Measurements from ENCODE around the gene FBXL20.
"Not testable (repeated sequence)": the region's sequence is repeated elsewhere in the genome, so short reads cannot be mapped to it uniquely, and the experiment has no call there.

Gene FBXL20

DNA sequence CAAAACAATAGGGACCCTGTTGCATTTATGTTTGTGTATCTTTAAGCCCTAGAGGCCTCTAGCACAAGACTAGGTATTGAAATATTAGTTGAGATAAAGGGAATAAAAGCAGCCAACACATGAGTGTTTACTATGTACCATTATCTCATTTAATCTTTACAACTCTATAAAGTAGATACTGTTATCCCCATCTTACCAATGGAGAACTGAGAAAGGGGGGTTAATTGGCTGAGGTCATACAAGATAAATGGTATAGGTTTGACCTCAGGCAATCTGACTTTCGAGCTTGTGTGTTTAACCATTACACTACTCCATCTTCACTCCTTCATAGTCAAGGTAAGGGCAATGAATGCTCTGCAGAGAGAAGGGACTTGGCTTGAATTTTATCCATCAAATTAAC, 149.4 kb downstream of the FBXL20 start:
- DNase-seq (ENCODE audit: low read depth): no peak

DNA sequence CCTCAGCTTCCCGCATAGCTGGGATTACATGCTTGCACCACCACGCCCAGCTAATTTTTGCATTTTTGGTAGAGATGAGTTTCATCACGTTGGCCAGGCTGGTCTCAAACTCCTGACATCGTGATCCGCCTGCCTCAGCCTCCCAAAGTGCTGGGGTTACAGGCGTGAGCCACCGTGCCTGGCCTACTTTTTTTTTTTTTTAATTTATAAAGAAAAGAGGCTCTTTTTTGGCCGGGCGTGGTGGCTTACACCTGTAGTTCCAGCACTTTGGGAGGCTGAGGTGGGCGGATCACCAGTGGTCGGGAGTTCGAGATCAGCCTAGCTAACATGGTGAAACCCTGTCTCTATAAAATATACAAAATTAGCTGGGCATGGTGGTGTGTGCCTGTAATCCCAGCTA, 151.3 kb downstream of the FBXL20 start:
- DNase-seq (ENCODE audit: low read depth): not testable (repeated sequence)

DNA sequence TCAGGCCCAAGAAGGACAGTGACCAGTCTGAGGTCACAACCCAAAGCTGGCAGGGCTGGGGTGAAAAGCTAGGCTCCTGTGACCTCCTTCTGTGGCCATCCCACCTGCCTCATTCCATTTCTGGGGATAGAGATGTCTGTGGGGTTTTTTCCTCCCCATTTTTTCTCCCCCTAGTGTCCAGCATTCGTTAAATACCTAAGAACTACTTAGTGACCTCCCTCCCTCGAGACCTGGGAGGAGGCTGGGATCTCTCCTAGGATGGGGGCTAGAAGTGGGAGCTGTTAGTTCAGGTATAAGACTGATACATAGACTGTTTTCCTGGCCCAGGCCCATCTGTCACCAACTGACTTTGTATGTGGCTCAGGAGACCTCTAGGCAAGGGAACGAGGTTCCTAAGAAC, 155.2 kb downstream of the FBXL20 start:
- no peak for DNase-seq (ENCODE audit: low read depth)

DNA sequence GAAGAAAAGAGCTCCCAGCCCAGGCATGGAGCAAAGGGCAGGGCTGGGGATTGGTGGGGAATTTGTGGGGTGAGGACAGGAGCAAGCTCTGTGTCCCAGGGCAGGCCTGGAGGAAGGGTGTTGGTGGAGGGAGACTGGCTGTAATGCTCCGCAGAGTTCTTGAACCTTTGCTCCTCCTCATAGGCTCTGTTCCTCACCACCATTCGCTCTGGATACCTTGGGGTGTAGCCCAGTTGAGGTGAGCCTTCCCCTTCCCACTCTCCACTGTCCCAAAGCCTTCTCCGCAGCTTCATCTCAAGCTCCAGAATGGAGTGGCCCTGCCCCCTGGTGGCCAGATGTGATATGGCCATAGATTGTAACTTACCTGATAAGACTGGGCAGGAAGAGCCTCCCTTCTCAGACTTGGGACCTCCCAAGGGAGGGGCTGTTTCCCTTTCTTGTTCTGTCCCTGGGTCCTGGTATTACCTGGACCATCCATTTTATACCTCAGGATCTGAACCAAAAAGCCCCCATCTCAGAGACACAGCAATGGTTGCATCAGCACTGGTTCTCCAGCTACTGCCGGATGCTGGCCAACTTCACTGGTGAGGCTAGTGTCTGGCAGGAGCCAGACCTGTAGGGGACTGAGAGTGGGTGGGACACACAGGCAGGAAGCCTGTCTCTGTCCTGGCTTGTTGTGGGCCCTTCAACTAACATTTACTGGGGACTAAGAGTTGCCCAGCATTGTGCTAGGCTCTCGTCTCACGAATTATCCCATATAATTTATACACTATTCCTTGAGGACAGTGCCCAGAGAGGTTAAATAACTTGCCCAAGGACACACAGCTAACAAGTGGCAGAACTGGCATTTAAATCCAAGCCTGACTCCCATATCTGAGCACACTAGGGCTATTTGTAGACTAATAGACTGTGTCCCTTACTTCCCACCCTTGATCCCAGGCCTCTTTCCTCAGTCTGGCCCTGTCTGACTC, 156.5 kb downstream of the FBXL20 start:
- DNase-seq (ENCODE audit: low read depth): peak; percentile 88

DNA sequence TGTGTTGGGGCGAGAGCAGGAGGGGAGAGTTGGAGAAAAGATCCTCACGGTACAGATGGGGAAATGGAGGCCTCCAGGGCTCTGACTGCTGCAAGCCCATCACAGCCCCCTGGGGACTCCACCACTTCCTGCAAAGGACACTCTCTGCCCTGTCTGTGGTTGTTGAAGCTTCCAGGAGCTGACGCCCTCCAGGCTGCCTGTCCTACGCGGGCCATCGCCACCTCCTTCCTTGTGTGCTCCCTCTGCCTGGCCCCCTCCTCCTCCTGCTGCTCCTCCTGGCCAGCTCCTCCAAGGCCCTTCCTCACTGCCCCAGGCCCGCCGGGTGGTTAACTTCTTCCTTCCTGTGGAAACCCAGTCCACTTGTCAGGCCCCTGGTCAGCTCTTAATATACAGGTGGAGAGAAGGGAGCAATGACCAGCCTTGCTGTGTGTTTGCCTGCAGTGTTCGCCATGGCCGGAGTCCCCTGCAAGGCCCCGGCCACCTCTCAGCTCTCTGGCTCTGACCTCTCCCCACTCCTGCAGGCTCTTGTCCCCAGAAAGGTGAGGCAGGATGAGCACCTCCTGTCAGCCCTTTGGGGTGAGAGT, 157.3 kb downstream of the FBXL20 start:
- no peak for DNase-seq (ENCODE audit: low read depth)

DNA sequence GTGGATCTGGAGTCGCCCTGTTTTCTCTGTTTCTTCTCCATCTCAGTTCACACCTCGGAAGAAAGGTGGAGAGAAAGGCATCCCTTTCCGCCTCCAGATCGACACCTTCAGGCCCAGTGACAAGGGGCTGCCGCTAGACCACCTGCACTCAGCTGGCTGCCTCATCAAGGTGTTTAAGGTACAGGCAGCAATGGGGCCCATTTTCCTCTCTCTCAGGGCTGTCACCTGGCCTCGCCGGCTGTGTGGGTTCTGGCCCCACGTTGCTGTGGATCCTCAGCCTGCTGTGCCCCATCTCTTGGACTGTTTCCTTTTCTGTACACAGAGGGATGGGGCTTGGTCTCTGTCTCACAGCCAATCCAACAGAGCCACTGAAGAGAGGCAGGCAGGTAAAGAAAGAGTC, 158.3 kb downstream of the FBXL20 start:
- no peak for DNase-seq (ENCODE audit: low read depth)

DNA sequence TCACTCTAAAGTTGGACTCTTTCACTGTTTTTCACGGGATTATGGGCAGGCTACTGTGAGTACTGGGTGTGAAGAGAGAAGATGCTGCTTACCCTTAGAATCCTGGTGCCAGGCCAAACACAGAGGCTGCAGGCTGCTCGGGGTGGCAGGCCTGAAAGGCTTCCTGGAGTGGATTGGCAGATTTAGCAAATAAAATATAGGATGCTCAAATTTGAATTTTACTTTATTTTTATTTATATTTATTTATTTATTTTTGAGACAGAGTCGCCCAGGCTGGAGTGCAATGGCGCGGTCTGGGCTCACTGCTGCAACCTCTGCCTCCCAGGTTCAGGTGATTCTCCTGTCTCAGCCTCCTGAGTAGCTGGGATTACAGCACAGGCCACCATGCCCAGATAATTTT, 160.8 kb downstream of the FBXL20 start:
- no peak for DNase-seq (ENCODE audit: low read depth)

DNA sequence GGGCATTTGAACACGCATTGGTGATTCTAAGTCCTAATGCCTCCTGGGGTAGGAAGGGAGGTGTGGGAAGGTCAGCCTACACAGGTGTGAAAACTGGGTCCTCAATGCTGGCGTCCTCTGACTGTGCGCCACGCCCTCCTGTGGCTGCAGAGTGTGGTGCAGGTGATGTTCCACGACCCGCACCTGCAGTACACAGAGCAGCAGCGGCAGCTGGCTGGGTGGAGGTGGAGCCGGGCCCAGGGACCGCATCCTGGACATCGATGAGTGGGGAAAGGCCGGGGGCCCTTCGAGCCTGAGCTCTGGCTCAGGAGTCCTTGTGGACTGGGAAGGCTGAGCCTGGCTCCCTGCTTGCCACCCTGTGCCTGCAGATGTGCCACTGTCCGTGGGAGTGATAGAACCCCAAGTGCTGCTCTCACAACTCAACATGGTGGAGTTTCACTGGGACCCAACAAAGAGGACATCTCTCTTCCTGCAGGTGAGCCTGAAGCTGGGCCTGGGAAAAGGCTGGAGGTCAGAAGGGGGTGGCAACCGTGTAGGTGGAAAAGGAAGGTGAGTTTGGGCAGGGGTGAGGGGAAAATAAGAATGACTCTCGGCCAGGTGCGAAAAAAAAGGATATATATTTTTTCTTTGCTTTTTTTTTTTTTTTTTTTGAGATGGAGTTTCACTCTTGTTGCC, 161.6 kb downstream of the FBXL20 start:
- DNase-seq (ENCODE audit: low read depth): peak; percentile 47

DNA sequence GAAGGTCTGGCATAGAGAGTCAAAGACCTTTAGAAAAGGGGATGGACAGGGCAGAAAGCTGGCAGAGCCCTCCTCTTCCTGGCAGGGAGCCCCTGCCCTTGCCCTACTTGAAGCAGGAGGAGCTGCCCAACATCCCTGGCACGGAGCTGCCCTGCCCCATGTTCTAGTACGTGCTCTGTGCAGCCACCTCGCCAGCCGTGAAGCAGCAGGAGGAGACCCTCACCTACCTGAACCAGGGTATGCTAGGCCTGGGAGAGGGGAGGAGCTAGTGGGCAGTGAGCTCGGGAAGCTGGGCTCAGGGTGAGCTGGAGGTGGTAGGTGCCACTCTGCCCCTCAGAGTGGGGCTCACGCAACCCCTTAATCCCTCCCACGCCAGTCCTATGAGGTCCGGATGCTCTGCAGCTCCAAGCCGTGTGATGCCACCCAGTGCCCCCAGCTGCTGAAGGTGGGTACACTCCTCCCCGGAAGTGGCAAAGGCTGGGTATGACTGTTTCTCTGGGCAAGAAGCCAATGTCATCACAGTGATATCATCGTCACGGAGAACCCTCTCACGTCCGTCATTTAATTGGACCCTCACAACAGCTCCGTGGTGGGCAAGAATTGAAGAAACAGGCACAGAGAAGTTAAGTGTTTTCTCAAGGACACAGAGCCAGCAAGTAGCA, 163.0 kb downstream of the FBXL20 start:
- peak; percentile 55 for DNase-seq (ENCODE audit: low read depth)

DNA sequence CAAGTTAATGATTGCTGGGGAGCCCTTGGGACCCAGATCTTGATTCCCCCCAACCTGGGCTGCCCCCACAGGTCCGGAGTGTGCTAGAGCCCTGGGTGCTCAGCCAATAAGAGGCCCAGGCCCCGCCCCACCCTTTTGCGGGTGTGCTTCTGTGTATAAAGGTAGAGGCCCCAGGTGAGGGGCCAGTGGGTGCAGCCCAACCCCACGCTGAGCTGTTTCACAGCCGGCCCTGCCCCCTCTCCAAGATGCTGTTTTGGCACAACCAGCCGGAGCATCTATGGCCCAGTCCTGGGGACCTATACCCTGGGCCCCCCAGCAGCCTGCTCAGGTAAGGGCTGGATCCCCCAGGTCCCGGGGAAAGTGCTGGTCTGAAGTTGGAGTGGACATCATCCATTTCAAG, 163.8 kb downstream of the FBXL20 start:
- no peak for DNase-seq (ENCODE audit: low read depth)

DNA sequence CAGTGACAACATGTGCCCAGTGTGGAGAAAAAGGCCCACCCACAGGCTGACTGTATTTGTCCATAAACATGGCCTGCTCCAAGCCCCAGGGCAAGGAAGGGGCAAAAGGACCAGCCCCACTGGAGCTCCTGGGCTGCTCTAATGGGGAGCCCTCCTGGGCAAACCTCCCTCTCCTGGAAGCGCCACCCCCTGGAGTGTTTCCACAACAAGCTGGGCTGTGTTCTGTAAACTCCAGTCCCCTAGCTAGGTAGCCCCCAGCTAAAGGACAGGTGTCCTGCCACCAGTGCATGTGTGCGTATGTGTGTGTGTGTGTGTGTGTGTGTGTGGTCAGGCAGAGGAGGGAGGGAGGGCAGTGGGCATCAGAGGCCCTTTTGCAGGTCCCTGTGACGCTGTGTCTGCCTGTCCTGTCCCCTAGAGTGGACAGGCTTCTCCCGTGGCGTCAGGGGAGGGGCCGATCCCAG, 164.4 kb downstream of the FBXL20 start:
- no peak for DNase-seq (ENCODE audit: low read depth)

DNA sequence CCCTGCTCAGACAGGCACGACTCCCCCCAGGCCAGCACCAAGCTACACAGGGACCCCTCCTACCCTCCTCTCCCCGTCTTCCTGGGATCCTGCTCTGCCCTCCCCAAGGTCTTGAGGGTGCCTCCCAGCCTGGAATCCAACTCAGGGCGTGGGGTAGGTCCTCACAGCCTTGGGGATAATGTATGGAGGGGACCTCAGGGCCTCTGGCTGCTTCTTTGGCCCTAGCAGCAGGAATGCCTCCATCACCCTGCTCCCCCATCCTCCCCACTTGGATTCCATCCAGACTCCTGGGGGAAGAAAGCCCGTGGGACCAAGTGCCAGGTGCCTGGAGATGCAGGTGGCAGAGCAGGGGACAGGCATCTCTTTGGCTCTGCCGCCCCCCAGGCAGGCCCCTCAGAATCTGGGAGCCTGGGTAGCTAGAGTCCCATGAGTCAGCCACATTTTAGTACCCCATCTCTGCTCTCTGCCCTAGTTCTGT, 164.9 kb downstream of the FBXL20 start:
- DNase-seq (ENCODE audit: low read depth): no peak

DNA sequence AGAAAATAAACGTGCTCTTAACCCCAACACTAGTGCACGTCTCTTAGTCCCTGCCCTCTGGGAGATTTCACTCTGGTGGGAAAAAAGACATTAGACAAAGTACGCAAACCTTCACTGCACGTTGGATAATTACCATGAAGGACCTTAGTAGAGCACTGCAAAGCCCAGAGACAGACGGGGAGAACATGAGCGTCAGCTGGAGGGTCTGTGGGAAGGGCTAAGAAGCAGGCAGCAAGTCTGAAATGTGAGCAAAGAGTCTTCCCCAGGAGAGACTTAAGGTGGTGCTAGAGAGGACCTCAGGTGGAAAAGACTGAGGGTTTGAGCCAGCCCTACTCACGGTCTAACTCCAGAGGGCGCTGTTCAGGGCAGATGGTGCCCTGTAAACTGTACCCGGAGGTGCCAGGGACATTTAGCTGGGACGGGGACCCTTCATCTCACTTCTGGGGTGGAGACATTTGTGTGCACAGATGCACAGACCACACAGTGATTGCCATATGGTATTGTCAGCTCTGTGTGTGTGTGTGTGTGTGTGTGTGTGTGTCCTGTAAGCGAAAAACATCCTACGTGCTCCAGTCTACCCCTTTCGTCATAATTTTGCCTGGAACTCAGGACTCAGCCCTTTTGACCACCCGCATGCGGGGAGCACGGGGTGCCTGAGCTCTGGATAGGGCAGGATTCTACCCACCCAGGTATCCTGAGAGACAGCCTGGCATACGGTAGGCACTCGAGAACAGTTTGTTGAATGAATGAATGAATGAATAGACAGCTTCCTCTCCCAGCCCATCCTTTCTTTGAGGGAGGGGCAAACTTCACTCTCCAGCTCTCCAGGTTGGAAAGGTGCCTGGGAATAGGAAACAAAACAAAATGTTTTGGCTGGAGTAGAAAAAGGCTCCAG, 165.6 kb downstream of the FBXL20 start:
- no peak for DNase-seq (ENCODE audit: low read depth)

DNA sequence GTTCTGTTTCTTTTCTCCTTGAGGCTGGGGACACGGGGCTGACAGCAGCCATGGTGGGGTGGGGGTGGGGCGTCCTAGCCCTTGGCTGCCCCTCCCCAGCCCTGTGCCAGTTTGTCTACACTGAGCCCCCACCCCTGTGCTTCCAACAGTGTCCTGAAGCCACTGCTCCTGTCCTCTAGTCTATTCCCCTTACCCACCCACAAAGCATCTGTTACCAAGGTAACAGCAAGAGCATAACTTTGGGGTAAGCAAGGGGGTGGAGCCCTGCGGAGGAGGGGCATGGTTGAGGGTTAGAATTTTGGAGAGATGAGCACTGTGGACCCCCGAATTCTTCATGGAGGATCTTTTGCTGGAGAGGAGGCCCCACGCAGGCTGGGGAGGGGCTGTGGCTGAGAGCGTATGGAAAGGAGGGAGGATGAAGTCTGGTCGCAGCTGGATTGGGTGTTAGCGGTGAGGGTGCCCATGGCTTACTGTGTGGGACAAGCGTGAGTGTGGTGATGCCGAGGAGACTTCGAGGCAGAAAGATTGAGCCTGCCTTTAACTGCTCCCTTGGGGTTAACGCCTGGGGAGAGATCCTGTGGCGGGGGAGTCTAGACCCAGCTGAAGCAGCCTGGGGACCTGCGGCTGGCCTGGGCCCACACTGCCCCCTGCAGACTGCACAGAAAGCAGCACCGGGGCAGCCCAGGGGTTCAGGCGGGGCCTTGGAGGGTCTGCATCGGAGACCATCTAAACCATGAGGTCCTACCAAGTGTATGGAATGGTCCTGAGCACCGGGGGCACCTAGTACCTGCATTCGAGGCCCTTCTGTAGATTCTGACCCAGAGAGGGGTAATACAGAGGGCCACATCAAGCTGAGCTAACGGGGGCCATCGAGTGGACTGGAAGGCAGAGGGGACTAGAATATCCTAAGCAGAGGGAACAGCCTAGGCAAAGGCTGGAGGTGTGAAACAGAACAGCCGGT, 169.6 kb downstream of the FBXL20 start:
- no peak for DNase-seq (ENCODE audit: low read depth)

DNA sequence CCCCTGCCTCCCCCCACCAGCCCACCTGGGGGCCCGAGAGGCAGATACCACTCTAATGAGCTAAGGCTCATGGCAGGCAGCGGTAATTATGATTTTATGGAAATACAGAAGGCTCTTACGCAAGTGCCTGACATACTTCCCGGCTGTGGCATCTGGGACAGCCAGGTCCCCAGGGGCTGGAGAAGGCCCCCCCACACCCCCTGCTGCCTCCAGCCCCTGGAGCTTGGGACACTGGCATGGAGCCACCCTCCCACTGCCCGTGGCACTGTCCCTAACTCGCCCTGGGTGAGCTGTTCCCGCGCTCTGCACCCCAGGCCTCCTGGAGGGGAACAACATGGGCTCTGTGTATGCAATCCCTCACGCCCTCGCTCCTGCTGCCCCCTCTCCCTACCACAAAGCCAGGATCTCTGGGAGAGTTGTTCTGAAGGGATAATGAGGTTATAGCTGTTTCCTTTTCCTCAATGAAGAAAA, 170.3 kb downstream of the FBXL20 start:
- no peak for DNase-seq (ENCODE audit: low read depth)

DNA sequence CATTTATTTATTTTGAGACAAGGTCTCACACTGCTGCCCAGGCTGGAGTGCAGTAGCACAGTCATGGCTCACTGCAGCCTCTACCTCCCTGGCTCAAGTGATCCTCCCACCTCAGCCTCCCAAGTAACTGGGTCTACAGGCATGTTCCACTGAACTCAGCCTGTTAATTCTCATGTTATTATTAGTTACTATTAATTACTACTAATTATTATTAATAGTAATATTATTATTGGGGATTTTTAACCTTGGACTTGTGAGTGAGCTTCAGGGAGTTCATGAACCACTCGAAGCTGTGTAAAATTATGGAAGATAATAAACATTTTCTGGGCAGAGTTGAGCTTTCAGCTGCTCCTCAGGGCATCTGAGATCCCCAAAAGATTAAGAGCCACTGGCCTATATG, 171.1 kb downstream of the FBXL20 start:
- no peak for DNase-seq (ENCODE audit: low read depth)

DNA sequence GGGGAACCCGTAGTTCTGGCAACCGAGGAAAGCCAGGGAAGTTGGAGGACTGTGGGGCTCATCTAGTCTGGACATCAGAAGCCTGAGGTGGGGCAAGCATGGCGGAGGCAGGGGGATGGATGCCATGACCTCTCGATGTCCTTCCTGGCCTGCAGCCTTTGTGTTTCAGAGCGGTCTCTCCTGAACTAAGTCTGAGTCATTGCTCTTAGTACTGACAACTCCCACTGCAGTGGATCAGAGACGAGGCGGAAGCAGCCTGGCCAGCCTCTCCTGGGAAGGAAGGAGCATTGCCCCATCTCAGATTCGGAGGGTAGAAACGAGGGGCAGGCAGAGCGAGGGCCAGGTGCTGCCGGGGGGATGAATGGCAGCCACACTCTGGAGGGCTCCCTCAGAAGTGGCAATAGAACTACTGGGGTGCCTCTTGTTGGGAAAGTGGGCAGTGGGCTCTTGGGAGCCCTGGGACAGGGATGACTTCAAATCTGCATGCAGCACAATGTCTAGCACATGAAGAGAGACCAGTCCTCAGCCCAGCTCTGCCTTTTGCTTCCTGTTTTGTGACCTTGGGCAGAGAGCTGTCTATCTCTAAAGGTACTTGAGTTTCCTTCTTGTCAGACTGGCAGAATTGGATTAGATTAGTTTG, 172.0 kb downstream of the FBXL20 start:
- DNase-seq (ENCODE audit: low read depth): no peak

DNA sequence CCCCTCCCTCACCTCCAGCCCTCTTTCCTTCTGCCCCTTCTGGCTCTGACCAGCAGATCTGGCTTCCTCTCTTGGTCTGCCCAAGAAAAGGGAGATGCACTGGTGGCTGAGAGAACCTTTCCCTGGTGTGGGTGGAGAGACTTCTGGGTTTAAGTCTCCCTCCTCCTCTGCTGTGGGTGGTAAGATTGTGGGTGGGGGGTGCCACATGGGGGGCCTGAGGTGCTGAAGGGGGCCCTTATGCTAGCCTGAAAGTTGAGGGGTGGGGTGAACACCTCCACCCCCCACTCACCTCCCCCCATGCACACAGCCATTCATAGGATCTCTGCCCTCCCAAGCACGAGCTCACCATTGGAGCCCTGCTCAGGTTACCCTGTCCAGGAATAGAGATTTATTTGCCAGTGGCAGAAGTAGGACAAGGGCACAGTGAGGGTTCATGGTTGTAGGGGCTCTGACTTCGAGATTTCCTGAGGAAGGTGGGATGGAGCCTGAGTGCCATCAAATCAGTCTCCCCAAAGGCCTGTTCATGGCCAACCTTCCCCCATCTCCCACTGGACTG, 174.0 kb downstream of the FBXL20 start:
- no peak for DNase-seq (ENCODE audit: low read depth)

Data from stimulated activated CD8-positive, alpha-beta memory T cell treated with anti-CD3 and anti-CD28 coated beads, Interleukin-15, amount 100 ng/mL, for 1 hour (primary cell).